SK-N-SH (cell line): ENCODE results near the gene IQCN. TPM values are rescaled to one million over a fixed set of nuclear protein-coding genes. Genes with fewer than 3 reads are reported as not detected.

Experiments used
- CTCF ChIA-PET: fragments of 300-600, 350-600 bp; formaldehyde crosslinking; extraction: SDS; loops from one replicate; lab custom pipeline; 2021; lab: Yijun Ruan, JAX
- POLR2A ChIA-PET: fragments of 350-600 bp; sonication (Branson Sonifier 250); formaldehyde crosslinking; extraction: SDS; loops from one replicate; lab custom pipeline; 2020; ENCODE audit warnings: antibody characterized with exemption, inconsistent platforms; lab: Yijun Ruan, JAX
- DNase-seq: peaks from one replicate; pipeline ENCODE4 v3.0.0; 2012
- H2AFZ ChIP-seq: fragments of 200-600 bp; sonication (generic); 2 replicates; pipeline ENCODE4 v1.8.1; 2016; ENCODE audit warnings: antibody characterized with exemption, mild to moderate bottlenecking, low read depth
- H3F3A ChIP-seq: fragments of 200-600 bp; sonication (generic); replicated peaks from 2 replicates; pipeline ENCODE3; 2016; ENCODE audit warnings: antibody characterized with exemption, mild to moderate bottlenecking; ENCODE audit not compliant: insufficient read depth
- H3K27ac ChIP-seq, 2 experiments: fragments of 200-500 bp in 1 of 2; fragments of 200-600 bp in 1 of 2; sonication (Bioruptor generic) in 1 of 2; sonication (generic), shearing (Covaris generic) in 1 of 2; 2 replicates each; pipeline versions ENCODE4 v1.5.1 to v1.6.1; 2014 to 2016; ENCODE audit warnings: low read depth in 2 of 2, inconsistent platforms in 1 of 2, low read length in 1 of 2, mild to moderate bottlenecking in 1 of 2, mixed read lengths in 1 of 2
- H3K27me3 ChIP-seq: fragments of 200-600 bp; sonication (generic), shearing (Covaris generic); 2 replicates; pipeline ENCODE4 v1.6.1; 2016; ENCODE audit warnings: mixed run types; ENCODE audit not compliant: insufficient read depth
- H3K36me3 ChIP-seq, 2 experiments: fragments of 200-500 bp in 1 of 2; fragments of 200-600 bp in 1 of 2; sonication (Bioruptor generic) in 1 of 2; sonication (generic) in 1 of 2; replicated peaks in 1 of 2; 2 replicates each; pipeline versions ENCODE3 to v1.5.1; 2014 to 2016; ENCODE audit warnings: low read length in 1 of 2, mild to moderate bottlenecking in 1 of 2; ENCODE audit not compliant: insufficient read depth in 2 of 2, control insufficient read depth in 1 of 2
- H3K4me1 ChIP-seq, 2 experiments: fragments of 200-500 bp in 1 of 2; fragments of 200-600 bp in 1 of 2; sonication (Bioruptor generic) in 1 of 2; sonication (generic), shearing (Covaris generic) in 1 of 2; 2 replicates each; pipeline versions ENCODE4 v1.5.1 to v1.6.1; 2014 to 2016; ENCODE audit warnings: low read depth in 1 of 2, low read length in 1 of 2, mixed run types in 1 of 2; ENCODE audit not compliant: insufficient read depth in 2 of 2, control insufficient read depth in 1 of 2
- H3K4me2 ChIP-seq: fragments of 200-600 bp; sonication (generic), shearing (Covaris generic); 2 replicates; pipeline ENCODE4 v1.6.1; 2017; ENCODE audit warnings: mixed run types
- H3K4me3 ChIP-seq, 2 experiments: fragments of 200-500 bp in 1 of 2; fragments of 200-600 bp in 1 of 2; sonication (Bioruptor generic) in 1 of 2; sonication (generic), shearing (Covaris generic) in 1 of 2; 2 replicates each; pipeline versions ENCODE4 v1.5.1 to v1.8.1; 2014 to 2016; ENCODE audit warnings: low read depth in 2 of 2, inconsistent platforms in 1 of 2, low read length in 1 of 2, mild to moderate bottlenecking in 1 of 2, mixed read lengths in 1 of 2, moderate library complexity in 1 of 2
- H3K79me2 ChIP-seq: fragments of 200-600 bp; sonication (generic); 2 replicates; pipeline ENCODE4 v1.8.1; 2017; ENCODE audit warnings: mild to moderate bottlenecking; ENCODE audit not compliant: insufficient read depth
- H3K9ac ChIP-seq: fragments of 200-600 bp; sonication (generic); 2 replicates; pipeline ENCODE4 v1.6.1; 2017; ENCODE audit warnings: mixed run types
- H3K9me2 ChIP-seq: fragments of 200-600 bp; sonication (generic); 2 replicates; pipeline ENCODE4 v1.6.1; 2017; ENCODE audit warnings: mixed run types
- H3K9me3 ChIP-seq: fragments of 200-600 bp; sonication (generic); 2 replicates; pipeline ENCODE4 v1.6.1; 2017; ENCODE audit warnings: mixed run types, mild to moderate bottlenecking, moderate library complexity
- H4K20me1 ChIP-seq: fragments of 200-600 bp; sonication (generic); 2 replicates; pipeline ENCODE4 v1.6.1; 2017; ENCODE audit warnings: mild to moderate bottlenecking, mixed run types; ENCODE audit not compliant: insufficient read depth
- ELF1 ChIP-seq: IDR thresholded peaks from 2 replicates; pipeline ENCODE4 v1.4.0; 2012
- FOXJ3 ChIP-seq: sonication (generic); formaldehyde crosslinking; IDR thresholded peaks from 2 replicates; pipeline ENCODE4 v1.5.1; 2020; ENCODE audit warnings: mild to moderate bottlenecking, missing genetic modification reagents
- FOXM1 ChIP-seq: IDR thresholded peaks from 2 replicates; pipeline ENCODE4 v1.4.0; 2012; ENCODE audit warnings: low read depth, mild to moderate bottlenecking
- GABPA ChIP-seq: IDR thresholded peaks from 2 replicates; pipeline ENCODE4 v1.4.0; 2012; ENCODE audit warnings: low read depth, mild to moderate bottlenecking
- MEF2A ChIP-seq: IDR thresholded peaks from 2 replicates; pipeline ENCODE4 v1.4.0; 2012; ENCODE audit warnings: low read depth, borderline replicate concordance
- MXI1 ChIP-seq: IDR thresholded peaks from 2 replicates; pipeline ENCODE4 v1.6.1; 2012; ENCODE audit warnings: mild to moderate bottlenecking, low read depth, low read length, improper control_type of control experiment
- NFIC ChIP-seq: IDR thresholded peaks from 2 replicates; pipeline ENCODE4 v1.4.0; 2012; ENCODE audit warnings: borderline replicate concordance
- POLR2AphosphoS5 ChIP-seq: IDR thresholded peaks from 2 replicates; pipeline ENCODE4 v1.6.1; 2012; ENCODE audit warnings: low read depth, low read length
- RCOR1 ChIP-seq: fragments of 150-350 bp; IDR thresholded peaks from 2 replicates; pipeline ENCODE4 v1.6.1; 2017; ENCODE audit warnings: antibody characterized with exemption, low read length
- SMC3 ChIP-seq: IDR thresholded peaks from 2 replicates; pipeline ENCODE4 v1.6.1; 2012; ENCODE audit warnings: low read depth, low read length, improper control_type of control experiment
- TCF12 ChIP-seq: IDR thresholded peaks from 2 replicates; pipeline ENCODE4 v1.4.0; 2012
- TEAD4 ChIP-seq: IDR thresholded peaks from 2 replicates; pipeline ENCODE4 v1.4.0; 2012; ENCODE audit warnings: mild to moderate bottlenecking, borderline replicate concordance; ENCODE audit not compliant: insufficient read depth
- YY1 ChIP-seq: IDR thresholded peaks from 2 replicates; pipeline ENCODE4 v1.4.0; 2012; ENCODE audit warnings: low read depth, mild to moderate bottlenecking
- WGBS: methylation state at CpG from one replicate; pipeline ENCODE4 v1.1.6; 2017; ENCODE audit warnings: low lambda C conversion rate; 5-methylcytosine and 5-hydroxymethylcytosine counted together
- polyA plus RNA-seq, 3 experiments: library from polyadenylated mRNA; depleted of rRNA; stranded (reverse); fragments of >200 nt; gene quantifications; 2 replicates each; pipeline ENCODE4 v1.2.3, GENCODE V29; 2012
- TF ChIP-seq, protein P1 (sequence below): IDR thresholded peaks from 2 replicates; pipeline ENCODE4 v1.4.0; 2012; ENCODE audit warnings: low read depth
- TF ChIP-seq, protein P2 (sequence below): IDR thresholded peaks from 2 replicates; pipeline ENCODE4 v1.4.0; 2012; ENCODE audit warnings: low read depth, borderline replicate concordance
- TF ChIP-seq, protein P3 (sequence below): fragments of 150-350 bp; IDR thresholded peaks from 2 replicates; pipeline ENCODE4 v1.6.1; 2016; ENCODE audit warnings: mild to moderate bottlenecking, low read depth, low read length
- TF ChIP-seq, protein P4 (sequence below): IDR thresholded peaks from 2 replicates; pipeline ENCODE4 v1.4.0; 2012; ENCODE audit warnings: low read depth, borderline replicate concordance
- TF ChIP-seq, protein P5 (sequence below): fragments of 200-600 bp; sonication (generic); IDR thresholded peaks from 2 replicates; pipeline ENCODE4 v1.6.1; 2017; ENCODE audit warnings: antibody characterized with exemption, mild to moderate bottlenecking, moderate library complexity
- TF ChIP-seq, protein P6 (sequence below): IDR thresholded peaks from 2 replicates; pipeline ENCODE4; 2012

IQCN gene
- polyA plus RNA-seq, 1 of the 3 experiments (the other 2 are of a cell fraction), result 2.5 TPM

DNA sequence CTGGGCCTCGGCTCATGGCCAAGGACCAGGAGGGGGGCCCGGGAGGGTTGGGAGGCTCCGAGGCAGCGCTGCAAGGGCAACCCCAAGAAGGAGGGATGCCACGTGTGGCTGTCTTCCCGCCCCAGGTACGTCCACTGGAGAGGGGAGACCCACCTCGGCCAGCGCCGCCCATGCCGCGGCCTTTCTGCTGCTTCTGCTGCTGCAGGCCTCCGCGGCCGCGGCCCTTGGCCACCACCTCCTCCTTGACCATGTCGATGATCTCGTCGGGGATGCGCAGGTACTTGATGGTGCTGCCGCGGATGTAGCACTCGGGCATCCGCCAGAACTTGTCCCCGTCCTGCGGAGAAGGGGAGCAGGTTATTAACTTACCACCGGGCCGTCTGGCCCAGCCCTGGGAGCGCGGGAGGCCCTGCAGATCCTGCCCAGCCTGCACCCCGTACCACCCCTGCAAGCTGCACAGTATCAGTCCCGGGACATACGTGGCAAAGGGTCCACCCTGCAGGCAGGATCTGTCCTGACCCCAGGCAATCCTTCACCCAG, 35.3 kb upstream of the IQCN start:
- Histone ChIP-seq H3K9ac (no peak overlapping the region), H3K79me2 (no peaks in the 10 kb centered on the region; the same call in 1 of the 2 replicates), H3K27me3 (no peaks in the 10 kb centered on the region), H3K9me3 (no peaks in the 10 kb centered on the region), H3K4me3 (no peak overlapping the region), H3F3A (peaks cover 10% of the 10 kb centered on the region), H3K9me2 (no peaks in the 10 kb centered on the region), H3K27ac (no peak overlapping the region), H3K4me1 (peaks cover 10 to 12% of the 10 kb centered on the region in 2 experiments; a peak in 3 of 4 replicates), H3K36me3 (peaks cover 10 to 49% of the 10 kb centered on the region in 2 experiments), H2AFZ (no peak overlapping the region), H4K20me1 (no peaks in the 10 kb centered on the region), H3K4me2 (no peak overlapping the region)
- CTCF ChIA-PET, result interaction anchor here (0.8 to 9.7 kb wide), 2 partner anchors 15 to 30 kb away, joined by 3 to 103 read pairs; partner anchors contain the start of gene JUND
- POLR2A ChIA-PET, result no interaction called here
- WGBS, result 97% methylated on average over 14 of the region's 33 CpGs
- DNase-seq, result no peak
- TF ChIP-seq, protein P1, sequence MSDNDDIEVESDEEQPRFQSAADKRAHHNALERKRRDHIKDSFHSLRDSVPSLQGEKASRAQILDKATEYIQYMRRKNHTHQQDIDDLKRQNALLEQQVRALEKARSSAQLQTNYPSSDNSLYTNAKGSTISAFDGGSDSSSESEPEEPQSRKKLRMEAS, result no peak
- TF ChIP-seq POLR2AphosphoS5 (no peak), TEAD4 (no peak), FOXJ3 (CRISPR knock-in tag) (no peak), YY1 (no peak), NFIC (no peak), FOXM1 (no peak), TCF12 (no peak), GABPA (no peak), MXI1 (no peak), ELF1 (no peak), SMC3 (no peak), RCOR1 (no peak), MEF2A (no peak)
- TF ChIP-seq, protein P2, sequence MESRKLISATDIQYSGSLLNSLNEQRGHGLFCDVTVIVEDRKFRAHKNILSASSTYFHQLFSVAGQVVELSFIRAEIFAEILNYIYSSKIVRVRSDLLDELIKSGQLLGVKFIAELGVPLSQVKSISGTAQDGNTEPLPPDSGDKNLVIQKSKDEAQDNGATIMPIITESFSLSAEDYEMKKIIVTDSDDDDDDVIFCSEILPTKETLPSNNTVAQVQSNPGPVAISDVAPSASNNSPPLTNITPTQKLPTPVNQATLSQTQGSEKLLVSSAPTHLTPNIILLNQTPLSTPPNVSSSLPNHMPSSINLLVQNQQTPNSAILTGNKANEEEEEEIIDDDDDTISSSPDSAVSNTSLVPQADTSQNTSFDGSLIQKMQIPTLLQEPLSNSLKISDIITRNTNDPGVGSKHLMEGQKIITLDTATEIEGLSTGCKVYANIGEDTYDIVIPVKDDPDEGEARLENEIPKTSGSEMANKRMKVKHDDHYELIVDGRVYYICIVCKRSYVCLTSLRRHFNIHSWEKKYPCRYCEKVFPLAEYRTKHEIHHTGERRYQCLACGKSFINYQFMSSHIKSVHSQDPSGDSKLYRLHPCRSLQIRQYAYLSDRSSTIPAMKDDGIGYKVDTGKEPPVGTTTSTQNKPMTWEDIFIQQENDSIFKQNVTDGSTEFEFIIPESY, result no peak
- TF ChIP-seq, protein P3, sequence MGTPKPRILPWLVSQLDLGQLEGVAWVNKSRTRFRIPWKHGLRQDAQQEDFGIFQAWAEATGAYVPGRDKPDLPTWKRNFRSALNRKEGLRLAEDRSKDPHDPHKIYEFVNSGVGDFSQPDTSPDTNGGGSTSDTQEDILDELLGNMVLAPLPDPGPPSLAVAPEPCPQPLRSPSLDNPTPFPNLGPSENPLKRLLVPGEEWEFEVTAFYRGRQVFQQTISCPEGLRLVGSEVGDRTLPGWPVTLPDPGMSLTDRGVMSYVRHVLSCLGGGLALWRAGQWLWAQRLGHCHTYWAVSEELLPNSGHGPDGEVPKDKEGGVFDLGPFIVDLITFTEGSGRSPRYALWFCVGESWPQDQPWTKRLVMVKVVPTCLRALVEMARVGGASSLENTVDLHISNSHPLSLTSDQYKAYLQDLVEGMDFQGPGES, result no peak
- TF ChIP-seq, protein P4, sequence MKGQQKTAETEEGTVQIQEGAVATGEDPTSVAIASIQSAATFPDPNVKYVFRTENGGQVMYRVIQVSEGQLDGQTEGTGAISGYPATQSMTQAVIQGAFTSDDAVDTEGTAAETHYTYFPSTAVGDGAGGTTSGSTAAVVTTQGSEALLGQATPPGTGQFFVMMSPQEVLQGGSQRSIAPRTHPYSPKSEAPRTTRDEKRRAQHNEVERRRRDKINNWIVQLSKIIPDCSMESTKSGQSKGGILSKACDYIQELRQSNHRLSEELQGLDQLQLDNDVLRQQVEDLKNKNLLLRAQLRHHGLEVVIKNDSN, result no peak
- TF ChIP-seq, protein P5, sequence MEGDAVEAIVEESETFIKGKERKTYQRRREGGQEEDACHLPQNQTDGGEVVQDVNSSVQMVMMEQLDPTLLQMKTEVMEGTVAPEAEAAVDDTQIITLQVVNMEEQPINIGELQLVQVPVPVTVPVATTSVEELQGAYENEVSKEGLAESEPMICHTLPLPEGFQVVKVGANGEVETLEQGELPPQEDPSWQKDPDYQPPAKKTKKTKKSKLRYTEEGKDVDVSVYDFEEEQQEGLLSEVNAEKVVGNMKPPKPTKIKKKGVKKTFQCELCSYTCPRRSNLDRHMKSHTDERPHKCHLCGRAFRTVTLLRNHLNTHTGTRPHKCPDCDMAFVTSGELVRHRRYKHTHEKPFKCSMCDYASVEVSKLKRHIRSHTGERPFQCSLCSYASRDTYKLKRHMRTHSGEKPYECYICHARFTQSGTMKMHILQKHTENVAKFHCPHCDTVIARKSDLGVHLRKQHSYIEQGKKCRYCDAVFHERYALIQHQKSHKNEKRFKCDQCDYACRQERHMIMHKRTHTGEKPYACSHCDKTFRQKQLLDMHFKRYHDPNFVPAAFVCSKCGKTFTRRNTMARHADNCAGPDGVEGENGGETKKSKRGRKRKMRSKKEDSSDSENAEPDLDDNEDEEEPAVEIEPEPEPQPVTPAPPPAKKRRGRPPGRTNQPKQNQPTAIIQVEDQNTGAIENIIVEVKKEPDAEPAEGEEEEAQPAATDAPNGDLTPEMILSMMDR, result no peak
- TF ChIP-seq, protein P6, sequence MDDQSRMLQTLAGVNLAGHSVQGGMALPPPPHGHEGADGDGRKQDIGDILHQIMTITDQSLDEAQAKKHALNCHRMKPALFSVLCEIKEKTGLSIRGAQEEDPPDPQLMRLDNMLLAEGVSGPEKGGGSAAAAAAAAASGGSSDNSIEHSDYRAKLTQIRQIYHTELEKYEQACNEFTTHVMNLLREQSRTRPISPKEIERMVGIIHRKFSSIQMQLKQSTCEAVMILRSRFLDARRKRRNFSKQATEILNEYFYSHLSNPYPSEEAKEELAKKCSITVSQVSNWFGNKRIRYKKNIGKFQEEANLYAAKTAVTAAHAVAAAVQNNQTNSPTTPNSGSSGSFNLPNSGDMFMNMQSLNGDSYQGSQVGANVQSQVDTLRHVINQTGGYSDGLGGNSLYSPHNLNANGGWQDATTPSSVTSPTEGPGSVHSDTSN, result no peak
